Inflammatory macrophage (primary cell): Measurements from ENCODE around the gene TOX2.

Source experiments
- DNase-seq, 2 donors: peaks; one replicate each; pipeline ENCODE4 v3.0.0-alpha.2; 2020 to 2022

TOX2 gene

DNA sequence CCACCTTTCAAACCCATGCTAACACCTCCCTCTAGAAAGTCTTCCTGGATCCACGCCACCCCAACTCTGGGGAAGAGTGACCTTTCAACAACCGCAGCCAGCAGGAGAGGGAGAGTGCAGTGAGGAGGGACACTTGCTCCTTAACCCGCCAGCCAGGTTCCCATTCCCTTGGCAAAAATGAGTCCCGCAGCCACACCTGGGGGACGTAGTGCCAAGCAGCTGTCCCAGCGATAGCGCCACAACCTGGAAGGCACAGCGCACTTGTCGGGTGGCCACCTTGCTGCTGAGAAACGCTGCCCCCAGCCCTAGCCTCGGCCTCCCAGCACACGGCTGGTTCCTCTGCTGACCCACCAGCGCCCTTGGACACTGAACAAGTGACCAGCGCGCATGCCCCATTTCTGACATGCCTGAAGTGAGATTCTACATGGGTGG is 153.0 kb downstream of the TOX2 start:
- no peak for DNase-seq

DNA sequence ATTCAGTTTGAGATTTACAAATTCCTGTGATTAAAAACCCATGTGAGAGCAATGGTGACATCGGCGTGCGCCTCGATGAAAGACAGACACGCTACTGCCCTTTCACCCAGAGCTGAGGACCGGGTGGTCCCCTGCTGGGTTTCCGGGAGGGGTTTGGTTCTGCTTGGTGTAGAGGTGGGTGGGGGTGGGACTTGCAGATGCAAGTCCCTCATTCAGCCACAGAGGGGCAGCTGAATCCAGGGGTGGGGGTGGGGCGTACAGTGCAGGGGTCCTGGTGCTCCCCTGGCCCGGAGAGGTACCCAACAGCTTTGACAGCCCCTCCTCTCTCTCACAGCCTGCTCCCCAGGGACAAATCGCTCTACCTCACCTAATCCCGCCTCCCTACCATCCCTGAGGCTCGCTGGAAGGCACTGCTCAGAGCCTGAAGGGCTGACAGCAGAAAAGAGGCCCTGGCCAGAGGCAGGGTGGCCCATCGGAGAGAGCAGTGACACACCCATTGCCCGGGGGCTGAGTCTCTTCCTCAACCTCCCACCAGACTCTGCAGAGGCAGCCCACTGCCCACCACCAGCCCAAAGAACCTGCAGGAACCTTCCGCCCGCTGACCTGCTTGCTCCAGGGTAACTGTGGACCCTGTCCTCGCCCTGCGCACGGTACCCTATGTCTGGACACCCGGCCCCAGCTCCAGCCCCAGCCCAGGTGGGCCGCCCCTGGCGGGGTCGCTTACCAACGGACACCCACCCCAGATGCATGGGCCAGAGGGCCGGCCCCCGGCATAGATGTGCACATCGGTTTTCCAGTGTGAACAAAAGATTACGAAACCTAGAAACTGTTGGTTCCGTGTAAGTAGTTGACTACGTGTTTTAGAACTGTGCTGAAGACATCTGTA is 153.9 kb downstream of the TOX2 start:
- peak; percentile 28 to 31 for DNase-seq

DNA sequence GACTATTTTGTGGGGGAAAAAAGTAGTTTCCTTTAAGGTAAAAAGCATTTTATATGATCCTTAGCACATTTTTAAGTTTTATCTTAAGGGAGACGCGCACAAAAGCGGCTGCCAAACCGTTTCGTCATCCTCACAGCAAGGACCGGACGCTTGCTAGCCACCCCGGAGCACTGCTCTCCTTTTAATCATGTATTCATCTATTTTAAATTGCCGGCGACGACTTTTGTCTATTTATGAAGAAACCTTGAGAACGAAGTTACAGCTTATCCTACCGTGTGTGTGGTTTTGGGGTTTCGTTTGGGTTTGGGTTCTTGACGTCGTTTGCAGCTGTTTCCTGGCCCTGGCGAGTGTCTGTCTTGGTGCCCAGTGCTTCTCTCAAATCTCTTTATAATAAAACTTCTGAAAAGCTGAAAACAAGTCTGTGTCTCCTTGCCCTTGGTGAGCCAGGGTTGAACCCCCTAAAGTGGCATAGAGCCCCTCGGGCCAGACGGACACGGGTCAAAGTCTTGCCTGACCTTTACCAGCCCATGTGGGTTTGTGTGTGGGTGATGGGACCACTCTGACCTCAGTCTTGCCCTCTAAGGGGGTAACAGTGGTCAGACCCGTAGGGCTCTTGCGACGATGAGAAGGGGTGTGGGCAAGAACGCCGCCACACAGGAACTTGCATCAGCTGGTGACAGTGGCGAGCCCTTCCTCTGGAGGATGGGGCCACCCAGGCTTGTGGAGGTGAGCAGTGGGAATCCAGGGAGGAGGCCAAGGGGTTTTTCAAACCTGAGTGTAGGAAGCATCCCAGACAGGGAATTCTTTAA is 154.8 kb downstream of the TOX2 start:
- DNase-seq: peak in 1 of 2 donors; percentile 15

DNA sequence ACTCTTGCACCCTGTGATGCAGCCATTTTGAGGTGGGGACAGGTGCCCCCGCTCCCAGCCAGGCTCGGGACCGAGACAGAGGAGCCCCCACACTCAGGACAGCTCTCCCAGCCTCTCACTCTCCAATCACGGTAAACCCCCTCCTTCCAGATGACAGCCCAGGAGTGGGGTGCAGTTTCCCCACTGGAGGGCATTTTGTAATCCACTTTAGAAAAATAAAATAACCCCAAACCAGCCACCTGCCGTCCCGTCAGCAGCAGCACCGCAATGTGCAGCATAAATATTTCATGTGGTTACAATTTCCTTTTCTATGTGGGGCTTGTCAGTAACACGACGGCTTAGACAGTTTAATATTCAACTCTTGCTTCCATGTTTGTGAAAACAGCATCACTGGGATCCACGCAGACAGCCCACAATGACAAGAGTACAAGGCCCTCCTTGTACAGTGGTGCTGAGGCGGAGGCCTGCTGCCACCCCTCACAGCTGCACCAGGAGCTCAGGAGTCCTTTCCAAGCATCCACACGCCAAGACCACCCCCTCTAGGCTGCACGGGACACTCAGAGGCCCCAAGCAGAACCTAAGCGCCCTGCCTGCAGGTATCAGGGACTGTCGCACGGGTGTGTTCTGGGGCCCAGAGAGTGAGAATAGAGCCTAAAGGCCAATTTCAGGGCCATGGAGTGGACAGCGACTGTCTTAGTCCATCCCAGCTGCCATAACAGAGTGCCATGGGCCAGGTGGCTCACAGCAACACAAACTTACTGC is 155.7 kb downstream of the TOX2 start:
- DNase-seq: no peak

DNA sequence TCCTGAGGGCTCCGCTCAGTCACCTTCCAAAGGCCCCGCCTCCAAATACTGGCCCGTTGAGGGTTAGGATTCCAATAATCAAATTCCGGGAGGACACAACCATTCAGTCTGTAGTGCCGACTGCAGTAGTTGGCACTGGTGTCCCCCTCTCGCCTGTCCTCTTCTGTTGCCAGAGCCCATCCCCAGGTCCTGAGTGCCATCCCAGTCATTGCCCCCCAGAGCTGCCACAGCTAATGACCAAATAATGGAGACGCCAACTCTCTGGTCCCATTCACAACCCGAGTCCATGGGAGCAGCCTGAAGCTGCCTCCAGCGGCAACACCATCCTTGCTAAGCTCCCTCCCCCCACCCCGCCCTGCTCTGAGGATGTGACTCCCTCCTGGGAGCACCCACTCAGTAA is 156.4 kb downstream of the TOX2 start:
- DNase-seq: no peak

DNA sequence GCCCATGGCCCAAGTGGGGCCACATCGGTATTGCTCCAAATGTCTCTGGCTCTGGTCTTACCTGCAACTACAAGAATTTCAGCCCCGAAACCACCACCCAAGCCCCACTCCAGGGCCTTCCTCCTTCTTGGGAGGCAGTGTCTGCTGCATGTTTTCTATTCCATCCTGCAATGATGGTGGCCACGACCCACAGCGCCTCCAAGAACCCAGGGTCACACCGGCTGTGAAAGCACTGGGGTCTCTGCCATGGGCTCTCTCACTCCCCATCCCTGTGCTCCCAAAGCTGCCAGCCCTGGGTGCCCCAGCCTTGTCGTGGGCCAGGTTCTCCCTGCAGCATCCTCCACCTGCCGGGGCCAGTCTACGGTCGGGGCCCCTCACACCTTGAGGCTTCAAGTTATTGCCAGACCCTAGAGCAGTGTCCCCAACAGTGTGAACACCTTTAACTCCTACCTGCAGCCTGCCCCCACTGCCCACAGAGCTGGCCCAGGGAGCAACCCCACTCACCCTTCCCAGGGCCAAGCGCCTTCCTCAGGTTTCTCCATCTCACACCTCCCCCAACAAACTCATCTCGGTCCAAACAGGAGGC is 157.0 kb downstream of the TOX2 start:
- DNase-seq: no peak

DNA sequence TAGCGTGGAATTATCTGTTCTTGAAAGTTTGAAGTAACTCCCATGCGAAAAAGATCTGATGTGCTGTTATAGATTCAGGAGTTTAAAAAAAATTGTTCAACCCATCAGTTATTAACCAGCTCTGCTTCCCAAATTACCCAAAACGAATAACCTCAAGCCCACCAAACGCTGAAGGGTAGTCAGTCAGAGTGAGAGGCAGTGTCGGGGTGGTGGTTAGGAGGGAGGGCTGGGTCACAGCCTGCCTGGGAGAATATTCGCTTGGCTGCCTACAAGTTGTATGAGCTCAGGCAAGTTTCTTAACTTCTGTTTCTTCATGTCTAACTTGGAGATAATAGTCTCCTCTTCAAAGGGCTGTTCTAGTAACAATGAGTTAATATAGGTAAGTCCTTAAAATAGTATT is 157.7 kb downstream of the TOX2 start:
- no peak for DNase-seq

DNA sequence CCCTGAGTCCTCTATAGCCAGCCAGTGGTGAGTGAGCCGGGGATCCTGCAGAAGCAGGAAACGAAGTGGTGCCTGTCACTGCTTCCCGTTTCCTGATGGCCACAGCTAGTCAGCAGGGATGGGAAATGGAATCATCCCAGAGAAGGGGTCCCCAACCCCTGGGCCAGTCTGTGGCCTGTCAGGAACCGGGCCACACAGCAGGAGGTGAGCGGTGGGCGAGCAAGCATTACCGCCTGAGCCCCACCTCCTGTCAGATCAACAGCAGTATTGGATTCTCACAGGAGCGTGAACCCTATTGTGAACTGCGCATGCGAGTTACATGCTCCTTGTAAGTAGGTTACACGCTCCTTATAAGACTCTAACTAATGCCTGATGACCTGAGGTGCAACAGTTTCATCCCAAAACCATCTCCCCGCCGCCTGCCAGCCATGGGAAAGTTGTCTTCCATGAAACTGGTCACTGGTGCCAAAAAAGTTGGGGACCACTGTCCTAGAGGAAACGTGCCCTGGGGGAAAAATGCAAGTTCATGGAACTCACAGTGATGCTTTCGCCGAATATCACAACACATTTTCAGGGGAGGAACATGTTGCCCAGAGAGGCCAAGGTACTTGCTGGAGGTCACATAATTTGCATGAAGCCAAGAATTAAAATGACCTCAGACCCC is 158.5 kb downstream of the TOX2 start:
- DNase-seq: no peak

DNA sequence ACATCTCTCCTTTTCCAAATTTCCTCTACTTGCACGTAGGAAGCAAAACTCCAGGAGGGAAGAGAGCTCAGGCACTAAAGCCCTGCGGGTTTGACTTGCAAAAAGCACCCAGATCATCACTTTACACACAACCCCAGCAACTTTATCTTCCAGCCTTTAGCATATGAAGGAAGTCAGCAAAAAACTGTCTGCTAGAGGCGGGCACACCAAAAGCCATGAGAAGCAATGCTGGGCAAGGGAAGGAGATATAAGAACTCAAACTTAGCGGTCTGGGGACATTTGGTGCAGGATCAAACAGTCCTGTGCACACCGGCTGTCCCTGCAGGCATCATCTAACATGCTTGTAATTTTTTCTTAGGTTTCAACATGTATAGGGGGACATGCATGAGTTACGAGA is 159.0 kb downstream of the TOX2 start:
- DNase-seq: no peak

DNA sequence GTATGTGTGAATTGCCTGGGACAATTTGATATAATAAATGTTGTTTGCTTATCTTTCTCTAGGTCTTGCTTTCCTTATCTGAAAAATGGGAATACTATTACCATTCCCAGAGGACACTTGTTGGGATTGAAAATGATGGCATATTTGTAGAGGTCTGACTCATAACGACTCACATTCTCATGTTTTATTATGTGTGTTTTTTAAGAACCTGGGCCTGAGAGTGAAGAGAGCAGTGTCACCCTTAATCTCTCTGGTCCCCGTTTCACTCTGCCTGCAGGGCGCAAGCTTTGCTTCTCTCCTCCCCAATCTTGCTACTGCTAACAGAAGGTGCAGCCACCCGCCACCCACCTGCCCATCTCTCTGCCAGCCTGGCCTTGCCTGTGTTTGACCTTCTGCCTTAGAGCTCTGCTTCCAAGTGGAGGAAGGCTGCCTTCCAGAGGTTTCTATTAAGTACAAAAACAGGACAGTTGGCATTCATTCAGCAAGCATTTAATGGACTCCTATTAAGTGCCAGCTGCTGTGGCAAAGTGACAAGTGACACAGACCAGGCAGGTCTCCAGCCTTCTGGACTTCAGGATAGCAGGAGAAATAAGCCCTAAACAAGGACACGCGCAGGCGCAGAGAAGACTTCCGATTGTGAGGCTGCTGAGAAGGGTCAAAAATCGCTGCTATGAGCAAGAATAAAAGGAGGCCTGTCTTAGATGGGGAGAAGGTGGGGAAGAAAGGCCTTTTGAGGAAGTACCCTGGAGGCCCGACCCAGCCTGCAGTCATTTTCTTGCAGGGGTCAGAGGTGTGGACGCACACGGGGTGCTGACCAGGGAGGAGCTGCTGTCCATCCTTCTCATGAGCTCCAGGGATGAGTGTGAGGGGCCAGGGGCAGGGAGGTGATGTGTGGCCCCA is 159.8 kb downstream of the TOX2 start:
- DNase-seq: peak in 1 of 2 donors; percentile 20

DNA sequence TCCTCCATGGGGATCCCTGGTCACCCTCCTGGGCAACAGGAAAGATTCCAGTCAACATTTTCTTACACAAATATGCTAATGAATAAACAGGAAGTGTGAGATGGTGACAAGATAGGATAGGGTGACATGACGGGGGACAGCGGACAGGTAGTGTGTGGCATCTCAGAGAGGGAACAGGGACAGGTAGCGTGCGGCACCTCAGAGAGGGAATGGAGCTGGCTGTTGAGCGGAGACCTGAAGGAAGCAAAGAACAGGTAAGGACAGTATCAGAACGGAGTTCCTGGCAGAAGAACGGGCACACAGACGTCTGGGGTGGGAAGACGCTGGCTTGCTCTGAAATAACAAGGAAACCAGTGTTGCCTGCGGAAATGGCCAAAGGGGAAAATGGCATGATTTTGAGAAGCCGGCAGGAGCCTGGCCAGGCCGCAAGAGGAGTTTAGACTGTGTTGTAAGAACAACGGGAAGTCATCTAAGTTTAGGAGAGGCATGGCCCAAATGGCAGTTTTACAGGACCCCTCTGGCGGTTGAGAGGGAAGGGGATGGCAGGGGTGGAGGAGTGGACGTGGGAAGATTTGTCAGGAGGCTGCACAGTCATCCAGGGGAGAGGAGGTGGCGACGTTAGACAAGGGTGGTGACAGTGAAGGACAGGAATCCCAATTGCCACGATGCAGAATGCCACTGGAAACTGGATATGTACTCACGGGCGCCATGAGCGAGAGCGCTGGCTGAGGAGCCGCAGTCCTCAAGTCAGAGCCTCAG is 160.7 kb downstream of the TOX2 start:
- peak; percentile 56 for DNase-seq

DNA sequence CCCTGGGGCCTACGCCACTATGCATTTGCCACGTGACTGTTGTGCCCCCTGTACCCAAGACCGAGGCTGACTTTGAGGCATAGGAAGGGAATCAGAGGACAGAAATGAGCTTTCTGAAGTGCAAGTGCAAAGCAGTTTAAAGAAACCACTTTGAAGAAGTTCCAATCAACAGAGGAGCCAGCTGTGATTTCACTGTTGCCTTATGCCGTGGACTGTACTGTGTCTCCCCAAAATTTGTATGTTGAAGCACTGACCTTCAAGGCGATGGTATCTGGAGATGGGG is 161.2 kb downstream of the TOX2 start:
- DNase-seq: no peak

DNA sequence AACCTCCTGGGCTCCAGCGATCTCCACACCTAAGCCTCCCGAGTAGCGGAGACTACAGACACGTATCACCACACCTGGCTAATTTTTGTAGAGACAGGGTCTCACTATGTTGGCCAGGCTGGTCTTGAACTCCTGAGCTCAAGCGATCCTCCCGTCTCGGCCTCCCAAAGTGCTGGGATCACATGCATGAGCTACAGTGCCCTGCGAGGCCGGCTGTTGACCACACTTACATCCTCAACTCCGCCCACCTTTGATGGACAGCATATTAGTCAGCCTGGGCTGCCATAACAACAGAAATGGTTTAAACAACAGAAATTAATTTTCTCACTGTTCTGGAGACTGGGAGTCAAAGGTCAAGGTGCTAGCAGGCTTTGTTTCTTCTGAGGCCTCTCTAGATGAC is 164.6 kb downstream of the TOX2 start:
- no peak for DNase-seq

DNA sequence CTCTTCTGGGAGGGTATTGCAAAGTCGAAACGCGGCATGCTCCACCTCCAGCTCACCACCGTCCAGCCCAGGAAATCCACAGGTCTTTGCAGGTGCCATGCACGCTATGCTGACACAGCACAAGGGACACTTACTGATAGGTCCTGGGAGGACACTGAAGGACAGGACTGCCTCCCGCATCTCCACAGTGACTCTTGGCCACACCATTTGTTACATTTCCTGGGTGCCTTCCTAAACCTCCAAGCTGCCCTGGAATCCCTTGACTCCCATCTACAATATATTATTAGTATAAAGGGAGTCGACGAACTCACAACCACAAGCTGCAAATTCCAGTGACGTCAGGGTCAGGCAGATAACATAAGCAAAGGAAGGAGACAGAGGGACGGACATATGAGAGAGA is 165.4 kb downstream of the TOX2 start:
- DNase-seq: no peak

DNA sequence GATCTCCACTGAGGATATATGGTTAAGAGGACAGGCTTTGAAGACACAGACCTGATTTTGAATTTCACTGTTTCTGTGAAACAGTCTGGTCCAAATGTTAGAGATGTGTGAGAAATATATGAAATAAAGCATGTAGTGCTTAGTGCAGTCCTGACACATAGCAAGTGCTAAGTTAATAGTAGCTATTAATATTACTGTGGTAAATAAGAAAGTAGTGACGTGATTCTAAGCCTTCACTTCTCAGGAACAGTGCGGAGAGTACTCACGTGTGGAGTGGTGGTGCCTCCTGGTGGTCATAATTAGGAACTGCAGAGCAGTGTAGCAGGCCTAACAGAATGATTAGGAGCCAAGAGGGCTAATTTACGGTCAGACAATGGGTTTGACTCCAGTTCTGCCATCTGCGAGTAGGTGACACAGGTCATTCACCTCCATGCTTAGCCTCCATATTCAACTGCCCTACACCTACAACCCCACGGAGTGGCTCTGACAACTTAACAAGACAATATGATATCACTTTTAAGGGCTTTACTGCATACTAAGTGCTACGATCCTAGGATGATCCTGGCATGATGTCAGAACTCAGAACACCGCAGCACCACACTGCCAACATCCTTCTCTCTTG is 166.1 kb downstream of the TOX2 start:
- DNase-seq: peak; percentile 83 to 86

DNA sequence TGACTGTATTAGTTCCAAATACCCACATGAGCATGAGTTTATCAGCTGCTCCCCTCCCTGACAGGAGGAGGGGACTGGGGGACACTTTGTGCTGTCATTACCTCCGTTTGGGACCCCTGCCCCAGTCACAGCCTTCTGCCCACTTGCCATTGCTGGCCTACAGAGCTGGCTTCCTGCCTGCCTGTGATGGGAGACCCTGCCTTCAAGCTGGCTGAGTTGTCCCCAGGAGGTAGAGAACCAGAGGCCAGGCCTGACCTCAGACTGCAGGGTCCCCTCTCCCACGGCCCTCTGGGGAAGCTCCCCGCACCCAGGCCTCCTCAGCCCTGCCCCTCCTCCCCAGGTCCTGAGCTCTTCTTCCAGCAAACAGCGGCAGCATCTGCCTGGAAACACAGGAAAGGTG is 166.8 kb downstream of the TOX2 start:
- no peak for DNase-seq

DNA sequence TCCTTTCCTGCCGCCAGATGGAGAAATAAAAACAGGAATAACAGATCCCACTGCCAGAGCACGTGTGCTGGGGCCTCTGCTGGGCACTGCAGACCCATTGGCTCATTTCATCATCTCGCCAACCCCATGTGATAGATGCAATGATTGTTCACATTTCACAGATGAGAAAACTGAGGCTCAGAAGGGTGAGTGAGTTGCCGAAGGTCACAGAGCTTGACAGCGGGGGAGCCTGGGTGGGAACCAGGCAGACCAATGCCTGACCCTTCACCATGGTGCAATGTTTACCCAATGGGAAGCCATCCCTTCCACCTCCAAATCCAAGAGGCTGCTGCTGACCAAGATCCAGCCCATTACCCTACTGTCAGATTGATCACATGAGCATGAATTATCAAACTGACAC is 167.2 kb downstream of the TOX2 start:
- no peak for DNase-seq

DNA sequence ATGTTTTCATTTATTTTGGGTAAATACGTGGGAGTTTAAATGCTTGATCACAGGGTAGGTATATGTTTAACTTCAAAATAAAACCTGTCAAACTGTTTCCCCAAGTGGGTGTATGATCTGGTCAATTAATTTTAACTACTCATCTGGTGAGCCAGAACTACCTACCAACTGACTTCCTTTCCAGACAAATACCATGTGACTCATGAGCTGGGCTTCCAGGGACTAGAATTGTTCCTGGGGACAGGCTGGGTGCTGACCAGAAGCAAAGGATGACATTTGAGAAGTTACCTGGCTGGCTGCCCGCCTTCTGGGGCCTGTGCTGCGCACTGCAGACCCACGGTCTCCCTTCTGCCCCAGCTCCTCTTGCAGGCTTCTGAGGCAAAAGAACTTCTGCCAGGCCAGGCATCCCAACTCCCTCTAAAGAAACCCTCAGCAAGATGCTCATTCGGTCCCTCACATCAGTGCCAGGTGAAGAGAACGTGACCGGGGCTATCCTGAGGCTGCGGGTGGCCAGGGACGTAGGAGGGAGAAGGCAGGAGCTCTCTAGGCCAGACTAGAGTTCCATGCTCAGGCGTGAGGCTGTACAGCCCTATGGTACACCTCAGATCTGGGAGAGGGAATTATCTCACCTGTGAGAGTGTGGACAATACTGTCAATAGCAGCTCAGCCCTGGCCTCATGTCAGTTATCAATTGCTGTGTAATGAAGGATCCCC is 168.7 kb downstream of the TOX2 start:
- DNase-seq: no peak

DNA sequence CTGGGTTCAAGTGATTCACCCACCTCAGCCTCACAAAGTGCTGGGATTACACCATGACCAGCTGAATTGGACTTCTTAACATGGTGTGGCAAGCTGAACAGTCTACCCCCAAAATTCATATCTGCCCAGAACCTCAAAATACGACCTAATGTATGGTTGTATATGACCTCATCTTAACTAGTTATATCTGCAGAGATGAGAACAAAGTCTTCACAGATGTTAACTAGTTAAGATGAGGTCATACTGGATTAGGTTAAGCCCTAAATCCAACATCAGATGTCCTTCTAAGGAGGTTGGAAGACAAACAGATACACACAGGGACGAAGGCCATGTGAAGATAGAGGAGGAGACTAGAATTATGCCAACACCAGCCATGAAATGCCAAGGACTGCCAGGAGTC is 169.8 kb downstream of the TOX2 start:
- no peak for DNase-seq
